ENCODE data around the gene CDK16. TPM values are rescaled to one million over a fixed set of nuclear protein-coding genes. Genes with fewer than 3 reads are reported as not detected.

CDK16 gene
- total and polyA plus RNA-seq, 9 of the 15 experiments (the other 6 are each of a cell fraction or from before 2014, with no cell fraction given) = 3.9 to 104 (median 57.5) TPM

DNA sequence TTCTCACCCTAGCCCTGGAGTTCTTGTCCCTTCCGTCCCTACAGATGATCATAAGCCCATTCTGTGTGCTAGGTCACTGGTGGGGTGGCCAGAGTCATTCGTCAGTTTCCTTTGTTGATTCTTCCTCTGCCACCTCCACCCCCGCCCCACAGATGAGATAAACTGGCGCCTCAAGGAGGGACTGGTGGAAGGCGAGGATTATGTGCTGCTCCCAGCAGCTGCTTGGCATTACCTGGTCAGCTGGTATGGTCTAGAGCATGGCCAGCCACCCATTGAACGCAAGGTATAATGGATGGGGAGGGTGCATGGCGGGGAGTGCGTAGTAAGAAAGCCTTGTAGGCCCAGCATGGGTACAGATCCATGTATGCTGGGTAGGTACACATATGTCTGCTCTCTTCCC, 20.7 kb downstream of the CDK16 start (continued):
- TF ChIP-seq, protein P1, sequence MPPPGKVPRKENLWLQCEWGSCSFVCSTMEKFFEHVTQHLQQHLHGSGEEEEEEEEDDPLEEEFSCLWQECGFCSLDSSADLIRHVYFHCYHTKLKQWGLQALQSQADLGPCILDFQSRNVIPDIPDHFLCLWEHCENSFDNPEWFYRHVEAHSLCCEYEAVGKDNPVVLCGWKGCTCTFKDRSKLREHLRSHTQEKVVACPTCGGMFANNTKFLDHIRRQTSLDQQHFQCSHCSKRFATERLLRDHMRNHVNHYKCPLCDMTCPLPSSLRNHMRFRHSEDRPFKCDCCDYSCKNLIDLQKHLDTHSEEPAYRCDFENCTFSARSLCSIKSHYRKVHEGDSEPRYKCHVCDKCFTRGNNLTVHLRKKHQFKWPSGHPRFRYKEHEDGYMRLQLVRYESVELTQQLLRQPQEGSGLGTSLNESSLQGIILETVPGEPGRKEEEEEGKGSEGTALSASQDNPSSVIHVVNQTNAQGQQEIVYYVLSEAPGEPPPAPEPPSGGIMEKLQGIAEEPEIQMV (tag; conservative IDR thresholded peaks at IDR 0.05; ENCODE audit: low read depth) = no peak
- no peak for TF ChIP-seq HMG20B (CRISPR knock-in tag; IDR thresholded peaks at IDR 0.05)

DNA sequence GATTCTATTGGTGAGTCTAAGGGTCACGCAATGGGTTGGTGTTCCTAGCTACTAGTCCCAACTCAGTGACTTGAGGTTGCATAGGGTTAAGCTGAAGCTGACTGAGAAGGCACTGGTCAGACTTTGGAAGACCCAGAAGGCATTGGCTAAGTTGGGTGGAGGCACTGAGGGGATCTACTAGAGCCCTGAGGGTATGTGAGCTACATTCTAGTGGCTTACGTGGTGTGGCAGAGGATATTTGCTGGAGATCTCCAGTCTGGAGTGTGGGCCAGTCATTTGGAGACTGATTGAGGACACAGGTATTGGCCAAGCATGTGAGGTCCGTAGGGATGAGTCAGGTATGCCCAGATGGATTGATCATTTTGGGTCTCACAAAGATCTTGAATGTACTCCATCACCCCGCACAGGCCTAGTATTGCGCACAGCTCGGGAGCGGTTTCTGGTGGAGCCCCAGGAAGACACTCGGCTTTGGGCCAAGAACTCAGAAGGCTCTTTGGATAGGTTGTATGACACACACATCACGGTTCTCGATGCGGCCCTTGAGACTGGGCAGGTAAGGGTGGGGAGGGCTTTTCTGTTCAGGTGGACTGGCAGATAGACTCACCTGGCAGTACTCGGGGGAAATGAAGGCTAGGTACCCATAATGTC, 21.5 kb downstream of the CDK16 start:
- in situ Hi-C loops (cut with MboI) = no loop called here
- Histone ChIP-seq H3K4me3 (no peak overlapping the region), H3K36me3 (ENCODE audit: control insufficient read depth, insufficient read depth, low read length) (no peaks in the 10 kb centered on the region; the same call in 2 of the 3 replicates), H3K4me1 (replicated peaks in 1 of 2; ENCODE audit: control insufficient read depth in 2 of 2, insufficient read depth in 2 of 2, low read length in 2 of 2) (no peaks in the 10 kb centered on the region), H3K9me1 (ENCODE audit: control insufficient read depth, insufficient read depth, low read length) (no peaks in the 10 kb centered on the region), H4K20me1 (replicated peaks; ENCODE audit: control insufficient read depth, insufficient read depth, low read length) (no peaks in the 10 kb centered on the region), H3K4me2 (ENCODE audit: insufficient read depth, low read length) (no peak overlapping the region), H3K79me2 (ENCODE audit: control insufficient read depth, insufficient read depth, low read length) (peaks cover 14% of the 10 kb centered on the region), H3K27ac (ENCODE audit: extremely low read depth, low read depth, low read length) (no peak overlapping the region), H3K9me3 (replicated peaks; ENCODE audit: control insufficient read depth, insufficient read depth, low read depth, low read length) (no peaks in the 10 kb centered on the region), H3K27me3 (ENCODE audit: control insufficient read depth in 2 of 2, insufficient read depth in 2 of 2, low read length in 2 of 2) (no peaks in the 10 kb centered on the region; a peak in 1 of 5 replicates), H3K9ac (ENCODE audit: insufficient read depth in 1 of 2, low read depth in 2 of 2, low read length in 2 of 2) (no peak overlapping the region), H2AFZ (ENCODE audit: low read depth, low read length) (no peak overlapping the region)
- intact Hi-C loops (cut with micrococcal nuclease) = no loop called here
- TF ChIP-seq, protein P2, sequence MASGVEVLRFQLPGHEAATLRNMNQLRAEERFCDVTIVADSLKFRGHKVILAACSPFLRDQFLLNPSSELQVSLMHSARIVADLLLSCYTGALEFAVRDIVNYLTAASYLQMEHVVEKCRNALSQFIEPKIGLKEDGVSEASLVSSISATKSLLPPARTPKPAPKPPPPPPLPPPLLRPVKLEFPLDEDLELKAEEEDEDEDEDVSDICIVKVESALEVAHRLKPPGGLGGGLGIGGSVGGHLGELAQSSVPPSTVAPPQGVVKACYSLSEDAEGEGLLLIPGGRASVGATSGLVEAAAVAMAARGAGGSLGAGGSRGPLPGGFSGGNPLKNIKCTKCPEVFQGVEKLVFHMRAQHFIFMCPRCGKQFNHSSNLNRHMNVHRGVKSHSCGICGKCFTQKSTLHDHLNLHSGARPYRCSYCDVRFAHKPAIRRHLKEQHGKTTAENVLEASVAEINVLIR (CRISPR knock-in tag; IDR thresholded peaks at IDR 0.05) = no peak
- TF ChIP-seq POLR2G (IDR thresholded peaks at IDR 0.05; ENCODE audit: low read depth, low read length) (no peak), XRCC4 (IDR thresholded peaks at IDR 0.05; ENCODE audit: extremely low read depth, insufficient read depth, insufficient read length) (no peak), ZNF12 (CRISPR knock-in tag; IDR thresholded peaks at IDR 0.05) (no peak), MED1 (CRISPR knock-in tag; IDR thresholded peaks at IDR 0.05; ENCODE audit: borderline replicate concordance) (no peak)
- BruUV-seq (replicated peaks) = no TSS peak
- no peak for FAIRE-seq
- ChIA-PET POLR2A (no interaction called here), CTCF (ENCODE audit: low intra/inter-chr PET ratio) (no interaction called here)
- WGBS (ENCODE audit: insufficient coverage, low coverage, missing lambda C conversion rate) = 46% methylated on average over 6 of the region's 12 CpGs
- ATAC-seq = no peak
- DNase-seq (ENCODE audit: extremely low read depth in 1 of 4, low spot score in 3 of 4) = no peak
